ENCODE measurements around the gene ANKFY1.

GRCh38 chr17:4161967-4162305 is 101.8 kb downstream of the ANKFY1 start:
- TF ChIP-seq CTCF (IDR thresholded peaks at IDR 0.05; ENCODE audit: borderline replicate concordance, extremely low read depth, low read length, poor library complexity, severe bottlenecking) (no peak), EZH2 (IDR thresholded peaks at IDR 0.05; ENCODE audit: borderline replicate concordance, low read depth, low read length, severe bottlenecking) (no peak)
